HG03521 (cell line): ENCODE data around the gene ATF7.

ENCODE experiments used
- ATAC-seq: cut with Tn5 transposase; IDR thresholded peaks from one replicate; pipeline ENCODE4 v1.9.1; 2021; ENCODE audit warnings: mild to moderate bottlenecking, moderate library complexity; ENCODE audit not compliant: unreplicated experiment

Gene ATF7

DNA sequence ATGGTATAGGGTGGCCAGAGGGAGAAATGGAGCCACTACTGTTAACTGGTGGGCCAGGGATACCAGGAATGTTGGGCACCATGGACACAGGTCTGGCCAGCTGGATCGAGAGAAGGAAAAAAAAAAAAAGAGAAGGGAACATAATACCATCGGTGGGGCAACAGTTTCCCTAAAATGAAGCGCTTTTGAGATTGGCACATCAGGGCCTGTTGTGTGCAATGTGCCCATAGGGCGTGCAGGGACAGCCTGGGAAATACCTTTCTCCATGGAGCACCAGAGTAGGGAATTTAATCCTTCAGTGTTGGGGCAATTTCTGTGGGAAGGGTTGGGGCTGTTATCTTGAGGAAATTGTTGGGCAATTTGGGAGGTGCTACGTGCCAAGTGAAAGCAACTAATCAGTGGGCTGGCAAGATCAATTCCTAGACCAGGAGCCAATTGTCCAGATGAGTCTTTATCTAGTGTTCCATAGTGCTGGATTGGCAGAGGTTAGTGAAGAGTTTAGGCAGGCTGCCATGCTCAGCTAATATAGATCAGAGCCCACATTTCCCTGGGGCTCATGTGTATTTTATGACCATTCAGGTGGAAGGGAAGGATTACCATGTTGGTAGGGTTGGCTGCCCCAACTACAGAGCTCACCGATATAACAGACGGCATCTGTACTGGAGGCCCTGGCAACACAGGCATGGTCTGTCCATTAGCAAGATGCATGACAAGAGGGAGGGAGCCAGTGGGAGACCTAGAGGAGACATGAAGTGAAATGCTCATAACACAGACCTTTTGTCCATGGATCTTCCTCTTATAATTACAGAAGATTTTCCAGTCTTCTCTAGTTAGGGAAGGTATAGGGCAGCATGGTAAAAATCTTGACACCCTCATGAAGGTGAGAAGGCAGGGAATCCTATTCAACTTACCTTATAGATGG, 93.4 kb downstream of the ATF7 start:
- no peak for ATAC-seq

DNA sequence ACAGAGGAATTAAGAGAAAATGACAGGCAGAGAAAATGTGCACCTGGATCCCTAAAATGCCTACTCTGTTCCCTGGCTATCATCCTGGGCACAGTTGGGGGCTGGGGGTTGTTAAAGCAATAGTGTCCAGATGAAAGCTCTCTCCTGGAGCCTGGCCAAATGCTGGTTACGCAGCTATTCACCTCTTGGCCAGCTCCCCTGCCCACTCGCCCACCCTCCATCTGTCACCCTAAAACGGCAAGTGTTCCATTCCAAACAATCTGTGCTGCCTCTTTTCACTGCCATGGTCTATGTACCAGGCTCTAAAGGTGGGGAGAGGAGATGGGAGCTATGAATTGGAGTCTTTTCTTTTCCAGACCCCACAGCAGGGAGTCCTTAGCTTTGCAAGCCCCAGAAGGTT, 94.2 kb downstream of the ATF7 start:
- no peak for ATAC-seq

DNA sequence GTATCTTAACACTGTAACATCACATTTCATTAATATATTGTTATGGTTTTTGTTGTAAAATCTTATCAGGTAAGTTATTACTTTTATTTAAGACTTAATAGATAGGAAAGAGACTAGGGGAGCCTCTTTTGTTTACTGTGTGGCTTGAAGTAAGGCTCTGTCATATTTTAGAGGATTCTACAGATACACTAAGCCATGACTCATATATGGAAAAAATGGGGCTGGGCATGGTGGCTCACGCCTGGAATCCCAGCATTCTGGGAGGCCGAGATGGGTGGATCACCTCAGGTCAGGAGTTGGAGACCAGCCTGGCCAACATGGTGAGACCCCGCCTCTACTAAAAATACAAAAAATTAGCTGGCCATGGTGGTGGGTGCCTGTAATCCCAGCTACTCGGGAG, 95.3 kb downstream of the ATF7 start:
- no peak for ATAC-seq

GRCh38 chr12:53530061-53530460, 96.1 kb downstream of the ATF7 start:
- ATAC-seq, result no peak

GRCh38 chr12:53524476-53524875, 101.7 kb downstream of the ATF7 start:
- no peak for ATAC-seq

DNA sequence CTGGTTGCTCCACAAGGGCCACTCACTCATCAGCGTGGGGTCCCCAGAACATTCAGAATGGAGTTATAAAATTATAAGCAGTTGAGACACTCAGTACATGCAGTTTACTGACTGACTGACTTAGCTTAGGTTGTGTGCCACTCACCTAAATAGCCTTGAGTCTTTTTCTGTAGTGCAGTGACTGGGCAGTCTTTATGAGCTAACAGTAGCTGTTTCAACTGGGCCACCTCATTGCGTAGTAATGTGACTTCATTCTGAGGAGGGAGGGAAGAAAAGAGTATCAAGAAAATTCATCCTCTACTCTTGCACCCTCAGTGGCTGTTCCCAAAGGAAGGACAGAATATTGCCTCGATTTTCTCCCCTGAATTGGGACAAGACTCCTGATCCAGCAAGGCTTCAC, 103.1 kb downstream of the ATF7 start:
- no peak for ATAC-seq

- no peak for ATAC-seq
Observed at GRCh38 chr12:53518381-53518780, 107.8 kb downstream of the ATF7 start.

DNA sequence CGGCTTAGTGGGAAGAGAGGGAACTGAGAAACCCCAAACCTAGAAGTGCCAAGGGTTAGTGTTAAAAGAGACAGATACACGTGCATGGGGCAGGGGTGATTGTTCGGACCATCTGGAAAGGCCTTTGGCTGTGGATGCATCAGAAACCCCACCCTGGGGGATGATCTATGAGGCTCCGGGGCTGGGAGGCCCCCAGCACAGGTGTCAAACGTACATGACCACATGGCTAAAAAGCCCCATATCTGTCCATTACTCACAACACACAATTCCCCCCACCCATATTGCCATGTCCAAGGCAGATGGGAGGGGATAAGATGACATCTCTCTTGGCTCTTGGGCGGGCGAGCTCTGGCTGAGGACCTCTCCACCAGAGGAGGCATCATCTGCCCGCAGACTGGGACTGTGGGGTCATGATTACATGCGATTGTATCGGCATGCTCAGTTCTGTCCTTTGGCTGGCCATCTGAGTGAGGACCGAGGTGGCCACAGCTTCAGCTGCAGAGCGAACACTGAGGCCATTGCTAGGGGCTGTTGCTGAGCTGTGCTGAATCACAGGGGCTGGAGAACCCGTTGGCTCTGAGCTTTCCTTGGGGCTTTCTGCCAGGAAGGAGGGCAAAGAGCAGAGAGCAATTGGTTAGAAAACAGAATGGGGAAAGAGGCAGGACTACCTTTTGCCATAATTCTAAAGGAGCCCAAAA, 109.3 kb downstream of the ATF7 start:
- ATAC-seq, result no peak

GRCh38 chr12:53515291-53515680, 110.9 kb downstream of the ATF7 start:
- ATAC-seq, result no peak

DNA sequence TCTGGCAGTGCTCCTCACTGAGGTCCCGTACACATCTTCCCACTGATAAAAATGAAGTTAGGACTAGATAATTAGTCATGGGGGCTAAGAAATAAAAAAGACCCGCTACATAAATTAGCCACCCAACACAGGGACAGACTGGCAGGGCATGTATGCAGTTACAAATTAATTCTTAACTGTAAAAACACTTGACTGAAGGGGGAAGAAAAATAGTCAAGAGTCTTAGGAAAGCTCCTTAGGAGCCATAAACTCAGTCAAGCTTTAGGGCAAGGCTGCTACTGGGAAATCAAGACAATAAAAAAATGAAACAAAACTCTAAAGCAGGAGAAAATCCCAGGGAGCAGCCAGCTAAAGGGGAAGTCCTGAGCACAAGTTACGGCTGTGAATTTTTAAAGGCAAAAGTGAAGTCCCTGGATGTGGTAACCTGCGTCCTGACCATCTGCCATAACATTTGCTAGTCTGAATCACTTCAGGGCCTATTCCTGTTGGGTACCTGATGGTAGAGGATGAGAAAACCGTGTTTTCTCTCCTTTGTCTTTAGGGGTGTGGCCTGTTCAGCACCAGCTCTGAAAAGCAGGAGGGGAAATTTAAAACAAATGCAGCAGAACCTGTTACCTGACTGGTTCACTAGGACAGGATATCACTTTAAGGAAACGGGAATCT, 111.4 kb downstream of the ATF7 start:
- ATAC-seq, result no peak

GRCh38 chr12:53513712-53514410, 112.3 kb downstream of the ATF7 start:
- ATAC-seq, result no peak

GRCh38 chr12:53510181-53510812, 115.9 kb downstream of the ATF7 start:
- no peak for ATAC-seq

- peak; percentile 77 for ATAC-seq
Observed at GRCh38 chr12:53508534-53509170, 117.5 kb downstream of the ATF7 start.

DNA sequence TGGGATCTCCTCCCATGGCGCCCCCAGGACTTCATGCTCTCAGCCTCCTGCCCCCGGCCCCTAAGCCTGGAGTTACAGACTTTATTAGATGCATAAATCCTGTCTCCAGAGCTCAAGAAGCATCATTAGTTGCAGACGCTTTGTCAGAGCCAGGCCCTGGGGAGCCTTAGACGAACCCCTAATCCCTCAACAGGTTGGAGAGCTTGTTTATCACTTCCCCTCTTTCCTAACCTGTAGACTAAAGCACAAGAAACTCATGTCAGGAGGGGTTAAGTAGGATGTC, 118.6 kb downstream of the ATF7 start:
- no peak for ATAC-seq

DNA sequence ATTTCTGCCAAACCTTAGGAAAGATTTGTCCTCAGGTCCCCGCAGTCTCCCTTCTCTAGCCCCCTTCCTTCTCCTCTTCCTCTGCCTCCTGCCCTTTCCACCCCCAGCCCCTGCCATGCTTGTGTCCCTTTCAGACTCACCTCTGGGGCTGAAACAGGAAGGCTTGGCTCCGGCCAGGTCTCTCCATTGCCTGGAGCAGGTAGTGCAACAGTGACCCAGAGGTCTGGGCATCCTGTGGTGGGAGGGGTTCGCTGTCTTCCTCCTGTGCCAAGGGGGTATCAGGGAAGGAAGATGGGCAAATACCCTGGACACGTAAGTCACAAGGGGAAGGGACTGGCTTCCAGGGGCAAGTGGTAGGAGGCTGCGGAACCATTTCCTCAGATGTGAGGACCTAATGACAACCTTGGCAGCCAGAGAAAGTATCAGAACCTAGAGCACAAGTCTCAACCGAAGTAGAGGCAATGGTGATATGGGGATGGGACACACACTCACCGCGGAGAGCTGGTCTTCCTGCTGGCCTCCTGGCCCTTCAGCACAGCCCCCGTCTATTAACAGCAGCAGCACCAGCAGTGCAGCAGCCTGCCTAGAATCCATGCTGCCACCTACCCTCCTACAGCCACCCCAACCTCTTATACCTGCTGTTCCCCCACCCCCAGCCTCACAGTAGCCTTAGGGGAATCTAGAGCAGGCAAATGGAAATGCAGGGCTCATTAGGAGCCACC, 119.1 kb downstream of the ATF7 start, which contains the start of gene NPFF:
NPFF (minus strand) TSS at position 604 of the 722 bp plus-strand sequence; CDS start at position 594, 10 bp downstream.
- no peak for ATAC-seq

GRCh38 chr12:53506450-53506785, 119.8 kb downstream of the ATF7 start:
- ATAC-seq, result no peak

DNA sequence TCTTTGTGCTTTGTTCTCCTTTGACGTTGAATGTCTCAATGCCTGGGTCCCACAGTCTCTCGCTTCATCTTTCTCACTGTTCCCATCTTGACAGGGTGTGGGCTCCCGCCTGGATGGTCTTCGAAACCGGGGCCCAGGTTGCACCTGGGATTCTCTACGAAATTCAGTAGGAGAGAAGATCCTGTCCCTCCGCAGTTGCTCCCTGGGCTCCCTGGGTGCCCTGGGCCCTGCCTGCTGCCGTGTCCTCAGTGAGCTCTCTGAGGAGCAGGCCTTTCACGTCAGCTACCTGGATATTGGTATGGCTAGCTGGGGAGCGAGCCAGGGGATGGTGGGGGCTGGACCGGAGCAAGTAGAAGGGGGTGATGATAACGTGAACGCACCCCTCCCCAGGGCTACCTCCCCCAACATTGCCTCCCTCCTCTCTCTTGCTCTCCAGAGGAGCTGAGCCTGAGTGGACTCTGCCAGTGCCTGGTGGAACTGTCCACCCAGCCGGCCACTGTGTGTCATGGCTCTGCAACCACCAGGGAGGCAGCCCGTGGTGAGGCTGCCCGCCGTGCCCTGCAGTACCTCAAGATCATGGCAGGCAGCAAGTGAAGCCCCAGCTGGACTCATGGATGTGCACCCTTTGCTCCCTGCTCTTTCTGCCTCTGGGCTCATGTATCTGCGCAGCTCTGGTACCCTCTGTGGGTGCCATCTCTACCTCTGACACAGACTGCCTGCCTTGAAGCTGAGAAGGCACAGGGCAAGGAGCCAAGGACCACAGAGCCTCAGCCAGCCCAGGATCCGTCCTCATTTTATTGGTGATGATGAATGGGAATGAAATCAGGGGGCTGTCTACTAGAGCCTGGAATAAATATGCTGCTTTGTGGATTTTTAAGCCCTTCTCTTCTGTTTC, 120.4 kb downstream of the ATF7 start:
- no peak for ATAC-seq

DNA sequence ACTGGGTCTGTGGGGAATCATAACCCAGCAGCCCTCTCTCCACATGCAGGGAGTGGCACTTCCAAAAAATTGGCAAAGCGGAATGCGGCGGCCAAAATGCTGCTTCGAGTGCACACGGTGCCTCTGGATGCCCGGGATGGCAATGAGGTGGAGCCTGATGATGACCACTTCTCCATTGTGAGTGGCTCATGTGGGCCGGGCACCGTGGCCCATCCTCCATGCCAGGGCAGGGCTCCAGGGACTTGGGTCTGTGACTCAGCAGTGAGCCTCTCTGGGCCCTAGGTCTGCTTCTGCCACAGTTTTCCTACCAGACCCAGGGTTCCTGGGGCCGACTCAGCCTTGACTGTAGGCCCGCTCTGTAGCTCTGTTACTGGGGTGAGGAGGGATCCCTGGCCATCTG, 121.1 kb downstream of the ATF7 start:
- ATAC-seq, result no peak
